ENCODE data around the gene TMOD3. TPM values are rescaled to one million over a fixed set of nuclear protein-coding genes. Genes with fewer than 3 reads are reported as not detected.

Gene TMOD3
- total and polyA plus RNA-seq, 4 donors: 7.2 to 23.9 (median 14.1) TPM

DNA sequence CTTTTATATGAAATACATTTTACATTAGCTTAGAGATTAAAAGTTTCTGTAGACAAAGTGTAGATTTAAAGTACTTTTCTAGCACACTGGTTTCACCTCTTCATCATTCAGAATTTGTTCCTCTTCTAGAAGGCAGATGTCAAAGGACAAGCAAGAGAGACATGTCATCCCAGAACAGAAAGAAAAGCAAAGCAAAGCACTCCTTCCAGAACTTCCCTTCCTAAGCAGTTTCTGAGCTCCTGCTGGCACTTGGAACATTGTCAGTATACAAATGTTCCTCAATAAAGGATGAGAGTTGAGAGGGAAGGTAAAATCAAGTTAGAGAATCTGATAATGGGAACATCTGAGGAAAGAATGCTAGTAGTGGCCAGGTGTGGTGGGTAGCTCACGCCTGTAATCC, 26.2 kb downstream of the TMOD3 start:
- TF ChIP-seq, protein P1, sequence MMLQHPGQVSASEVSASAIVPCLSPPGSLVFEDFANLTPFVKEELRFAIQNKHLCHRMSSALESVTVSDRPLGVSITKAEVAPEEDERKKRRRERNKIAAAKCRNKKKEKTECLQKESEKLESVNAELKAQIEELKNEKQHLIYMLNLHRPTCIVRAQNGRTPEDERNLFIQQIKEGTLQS (IDR thresholded peaks at IDR 0.05): no peak
- no peak for TF ChIP-seq FOXA2 (IDR thresholded peaks at IDR 0.05)
- TF ChIP-seq NR2F2 (IDR thresholded peaks at IDR 0.05): no peak
- TF ChIP-seq HNF4A (conservative IDR thresholded peaks at IDR 0.05): no peak
- TF ChIP-seq SP1 (IDR thresholded peaks at IDR 0.05): no peak
- no peak for TF ChIP-seq JUND (IDR thresholded peaks at IDR 0.05)
- TF ChIP-seq FOXA1 (IDR thresholded peaks at IDR 0.05): no peak
- TF ChIP-seq HNF4G (IDR thresholded peaks at IDR 0.05): no peak
- TF ChIP-seq EGR1 (IDR thresholded peaks at IDR 0.05; ENCODE audit: low read depth in 2 of 2): no peak
- no peak for TF ChIP-seq TAF1 (conservative IDR thresholded peaks at IDR 0.05)
- TF ChIP-seq GABPA (IDR thresholded peaks at IDR 0.05 in 1 of 2, conservative IDR thresholded peaks at IDR 0.05 in 1 of 2): no peak
- TF ChIP-seq RAD21 (IDR thresholded peaks at IDR 0.05): no peak
- no peak for TF ChIP-seq RXRA (IDR thresholded peaks at IDR 0.05)
- TF ChIP-seq, protein P2, sequence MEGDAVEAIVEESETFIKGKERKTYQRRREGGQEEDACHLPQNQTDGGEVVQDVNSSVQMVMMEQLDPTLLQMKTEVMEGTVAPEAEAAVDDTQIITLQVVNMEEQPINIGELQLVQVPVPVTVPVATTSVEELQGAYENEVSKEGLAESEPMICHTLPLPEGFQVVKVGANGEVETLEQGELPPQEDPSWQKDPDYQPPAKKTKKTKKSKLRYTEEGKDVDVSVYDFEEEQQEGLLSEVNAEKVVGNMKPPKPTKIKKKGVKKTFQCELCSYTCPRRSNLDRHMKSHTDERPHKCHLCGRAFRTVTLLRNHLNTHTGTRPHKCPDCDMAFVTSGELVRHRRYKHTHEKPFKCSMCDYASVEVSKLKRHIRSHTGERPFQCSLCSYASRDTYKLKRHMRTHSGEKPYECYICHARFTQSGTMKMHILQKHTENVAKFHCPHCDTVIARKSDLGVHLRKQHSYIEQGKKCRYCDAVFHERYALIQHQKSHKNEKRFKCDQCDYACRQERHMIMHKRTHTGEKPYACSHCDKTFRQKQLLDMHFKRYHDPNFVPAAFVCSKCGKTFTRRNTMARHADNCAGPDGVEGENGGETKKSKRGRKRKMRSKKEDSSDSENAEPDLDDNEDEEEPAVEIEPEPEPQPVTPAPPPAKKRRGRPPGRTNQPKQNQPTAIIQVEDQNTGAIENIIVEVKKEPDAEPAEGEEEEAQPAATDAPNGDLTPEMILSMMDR (IDR thresholded peaks at IDR 0.05; ENCODE audit: low read depth, low read length, missing input control): no peak
- TF ChIP-seq, protein P3, sequence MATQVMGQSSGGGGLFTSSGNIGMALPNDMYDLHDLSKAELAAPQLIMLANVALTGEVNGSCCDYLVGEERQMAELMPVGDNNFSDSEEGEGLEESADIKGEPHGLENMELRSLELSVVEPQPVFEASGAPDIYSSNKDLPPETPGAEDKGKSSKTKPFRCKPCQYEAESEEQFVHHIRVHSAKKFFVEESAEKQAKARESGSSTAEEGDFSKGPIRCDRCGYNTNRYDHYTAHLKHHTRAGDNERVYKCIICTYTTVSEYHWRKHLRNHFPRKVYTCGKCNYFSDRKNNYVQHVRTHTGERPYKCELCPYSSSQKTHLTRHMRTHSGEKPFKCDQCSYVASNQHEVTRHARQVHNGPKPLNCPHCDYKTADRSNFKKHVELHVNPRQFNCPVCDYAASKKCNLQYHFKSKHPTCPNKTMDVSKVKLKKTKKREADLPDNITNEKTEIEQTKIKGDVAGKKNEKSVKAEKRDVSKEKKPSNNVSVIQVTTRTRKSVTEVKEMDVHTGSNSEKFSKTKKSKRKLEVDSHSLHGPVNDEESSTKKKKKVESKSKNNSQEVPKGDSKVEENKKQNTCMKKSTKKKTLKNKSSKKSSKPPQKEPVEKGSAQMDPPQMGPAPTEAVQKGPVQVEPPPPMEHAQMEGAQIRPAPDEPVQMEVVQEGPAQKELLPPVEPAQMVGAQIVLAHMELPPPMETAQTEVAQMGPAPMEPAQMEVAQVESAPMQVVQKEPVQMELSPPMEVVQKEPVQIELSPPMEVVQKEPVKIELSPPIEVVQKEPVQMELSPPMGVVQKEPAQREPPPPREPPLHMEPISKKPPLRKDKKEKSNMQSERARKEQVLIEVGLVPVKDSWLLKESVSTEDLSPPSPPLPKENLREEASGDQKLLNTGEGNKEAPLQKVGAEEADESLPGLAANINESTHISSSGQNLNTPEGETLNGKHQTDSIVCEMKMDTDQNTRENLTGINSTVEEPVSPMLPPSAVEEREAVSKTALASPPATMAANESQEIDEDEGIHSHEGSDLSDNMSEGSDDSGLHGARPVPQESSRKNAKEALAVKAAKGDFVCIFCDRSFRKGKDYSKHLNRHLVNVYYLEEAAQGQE (IDR thresholded peaks at IDR 0.05): no peak
- TF ChIP-seq, protein P4, sequence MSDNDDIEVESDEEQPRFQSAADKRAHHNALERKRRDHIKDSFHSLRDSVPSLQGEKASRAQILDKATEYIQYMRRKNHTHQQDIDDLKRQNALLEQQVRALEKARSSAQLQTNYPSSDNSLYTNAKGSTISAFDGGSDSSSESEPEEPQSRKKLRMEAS (IDR thresholded peaks at IDR 0.05): no peak
- no peak for TF ChIP-seq YY1 (IDR thresholded peaks at IDR 0.05)
- 98% methylated on average over 1 of the region's 1 CpG for WGBS
- DNase-seq (ENCODE audit: low spot score): no peak
- Histone ChIP-seq H3K27me3 (ENCODE audit: control insufficient read depth in 4 of 4, insufficient read depth in 4 of 4, low read length in 3 of 4) (no peaks in the 10 kb centered on the region), H3K4me1 (ENCODE audit: control insufficient read depth in 4 of 4, insufficient read depth in 4 of 4, low read length in 3 of 4) (peaks cover 4 to 16% (median 8%) of the 10 kb centered on the region in 4 donors), H3K9ac (ENCODE audit: low read depth in 1 of 2, low read length in 2 of 2) (no peak overlapping the region), H3K27ac (ENCODE audit: low read depth in 1 of 2, low read length in 2 of 2) (no peak overlapping the region), H3K9me3 (ENCODE audit: control insufficient read depth in 4 of 4, low read length in 3 of 4) (no peaks in the 10 kb centered on the region), H3K4me3 (ENCODE audit: low read depth in 1 of 3, low read length in 3 of 3) (no peak overlapping the region), H3K36me3 (ENCODE audit: control insufficient read depth in 4 of 4, insufficient read depth in 3 of 4, low read depth in 1 of 4, low read length in 3 of 4) (no peaks in the 10 kb centered on the region)

DNA sequence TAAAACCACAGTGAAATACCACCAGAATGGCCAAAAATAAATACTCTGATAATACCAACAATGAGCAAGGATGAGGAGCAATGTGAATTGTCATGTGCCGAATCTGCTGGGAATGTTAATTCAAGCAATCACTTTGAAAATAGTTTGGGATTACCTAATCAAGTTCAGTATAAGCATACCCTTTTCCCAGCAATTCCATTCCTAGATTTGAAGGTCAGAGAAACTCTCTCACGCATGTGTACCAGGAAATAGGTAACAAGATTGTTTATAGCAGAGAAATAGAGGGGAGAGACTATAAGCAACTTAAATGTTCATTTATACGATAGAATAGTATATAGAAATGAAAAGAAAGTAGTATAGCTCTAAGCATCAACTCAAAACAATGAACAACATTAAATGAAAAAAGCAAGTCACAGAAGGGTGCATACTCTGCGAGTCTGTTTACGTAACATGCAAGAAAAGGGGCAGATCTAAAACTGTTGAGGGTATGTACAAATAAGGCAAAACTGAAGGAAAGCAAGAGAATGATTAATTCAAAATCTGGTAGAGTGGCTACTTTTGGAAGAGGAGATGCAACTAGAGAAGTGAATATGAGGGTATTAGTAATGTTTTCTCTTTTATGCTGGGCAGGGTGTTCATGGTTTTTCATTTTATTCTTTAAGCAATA, 27.4 kb downstream of the TMOD3 start:
- Histone ChIP-seq H3K27ac (ENCODE audit: low read depth in 1 of 2, low read length in 2 of 2) (no peak overlapping the region), H3K9ac (ENCODE audit: low read depth in 1 of 2, low read length in 2 of 2) (no peak overlapping the region), H3K9me3 (ENCODE audit: control insufficient read depth in 4 of 4, low read length in 3 of 4) (no peaks in the 10 kb centered on the region), H3K27me3 (ENCODE audit: control insufficient read depth in 4 of 4, insufficient read depth in 4 of 4, low read length in 3 of 4) (no peaks in the 10 kb centered on the region), H3K36me3 (ENCODE audit: control insufficient read depth in 4 of 4, insufficient read depth in 3 of 4, low read depth in 1 of 4, low read length in 3 of 4) (no peaks in the 10 kb centered on the region), H3K4me3 (ENCODE audit: low read depth in 1 of 3, low read length in 3 of 3) (no peak overlapping the region), H3K4me1 (ENCODE audit: control insufficient read depth in 4 of 4, insufficient read depth in 4 of 4, low read length in 3 of 4) (peaks cover 4 to 16% (median 8%) of the 10 kb centered on the region in 4 donors)
- 85% methylated on average over 5 of the region's 5 CpGs for WGBS
- TF ChIP-seq, protein P4 (IDR thresholded peaks at IDR 0.05): no peak
- no peak for TF ChIP-seq FOXA2 (IDR thresholded peaks at IDR 0.05)
- no peak for TF ChIP-seq RXRA (IDR thresholded peaks at IDR 0.05)
- TF ChIP-seq, protein P1 (IDR thresholded peaks at IDR 0.05): no peak
- TF ChIP-seq FOXA1 (IDR thresholded peaks at IDR 0.05): no peak
- TF ChIP-seq NR2F2 (IDR thresholded peaks at IDR 0.05): no peak
- TF ChIP-seq HNF4A (conservative IDR thresholded peaks at IDR 0.05): no peak
- no peak for TF ChIP-seq HNF4G (IDR thresholded peaks at IDR 0.05)
- TF ChIP-seq YY1 (IDR thresholded peaks at IDR 0.05): no peak
- TF ChIP-seq, protein P3 (IDR thresholded peaks at IDR 0.05): no peak
- no peak for DNase-seq (ENCODE audit: low spot score)

Measured in liver (tissue), 9 donors.